ENCODE results near the gene NRP2. TPM values are rescaled to one million over a fixed set of nuclear protein-coding genes. Genes with fewer than 3 reads are reported as not detected.

Gene NRP2
- total and polyA plus RNA-seq, 5 experiments from 2014 or later = 0.82 to 1.1 TPM; not detected in 3

GRCh38 chr2:205708231-205708631 is 25.9 kb downstream of the NRP2 start:
- Mint-ChIP-seq H3K27me3 (peaks cover 0 to 5% (median 3%) of the 10 kb centered on the region in 5 donors), H3K36me3 (no peaks in the 10 kb centered on the region)

DNA sequence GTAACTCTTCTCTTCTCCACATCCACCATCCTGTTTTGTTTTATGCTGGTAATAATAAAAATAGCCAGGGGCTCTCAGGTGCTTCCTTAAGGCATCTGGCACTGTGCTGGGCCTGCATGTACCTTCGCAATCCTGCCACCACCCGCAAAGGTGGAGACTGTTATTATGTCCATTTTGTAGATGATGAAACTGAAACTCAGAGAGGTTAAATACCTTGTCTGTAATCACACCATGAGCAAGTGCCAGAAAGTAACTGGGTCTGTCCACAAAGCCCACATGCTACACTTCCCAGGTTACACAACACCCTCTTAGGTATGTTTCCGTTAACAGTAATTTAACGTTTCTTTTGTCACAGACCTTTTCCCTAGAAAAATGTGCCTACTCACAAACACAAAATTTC is 27.0 kb downstream of the NRP2 start:
- POLR2A ChIA-PET = no interaction called here
- DNase-seq (no peak), ATAC-seq (no peak)
- H3K9me3 Mint-ChIP-seq = no peaks in the 10 kb centered on the region
- H3K36me3 Mint-ChIP-seq = no peaks in the 10 kb centered on the region
- peaks cover 5 to 39% (median 11%) of the 10 kb centered on the region in 4 donors for H3K4me1 Mint-ChIP-seq
- H3K27me3 Mint-ChIP-seq = peaks cover 0 to 7% (median 2%) of the 10 kb centered on the region in 5 donors
- H3K27ac Mint-ChIP-seq = peak overlapping the region in 1 of 10 donors; percentile 12
- no peak overlapping the region for H3K4me3 Mint-ChIP-seq

More at GRCh38 chr2:205708231-205708631, 25.9 kb downstream of the NRP2 start:
- Mint-ChIP-seq H3K4me1 (peaks cover 6 to 34% (median 10%) of the 10 kb centered on the region in 4 donors), H3K9me3 (no peaks in the 10 kb centered on the region), H3K27ac (peak overlapping the region in 1 of 10 donors; percentile 49), H3K4me3 (no peak overlapping the region)
- POLR2A ChIA-PET = no interaction called here
- ATAC-seq (no peak), DNase-seq (no peak)

- Mint-ChIP-seq H3K27me3 (peaks cover 0 to 23% (median 10%) of the 10 kb centered on the region in 5 donors), H3K27ac (no peak overlapping the region), H3K4me1 (peaks cover 0 to 26% (median 3%) of the 10 kb centered on the region in 4 donors), H3K36me3 (no peaks in the 10 kb centered on the region), H3K9me3 (no peaks in the 10 kb centered on the region), H3K4me3 (no peak overlapping the region)
- ATAC-seq (no peak), DNase-seq (no peak)
- POLR2A ChIA-PET = no interaction called here
These were observed 30.2 kb downstream of the NRP2 start for GRCh38 chr2:205712508-205712907.

DNA sequence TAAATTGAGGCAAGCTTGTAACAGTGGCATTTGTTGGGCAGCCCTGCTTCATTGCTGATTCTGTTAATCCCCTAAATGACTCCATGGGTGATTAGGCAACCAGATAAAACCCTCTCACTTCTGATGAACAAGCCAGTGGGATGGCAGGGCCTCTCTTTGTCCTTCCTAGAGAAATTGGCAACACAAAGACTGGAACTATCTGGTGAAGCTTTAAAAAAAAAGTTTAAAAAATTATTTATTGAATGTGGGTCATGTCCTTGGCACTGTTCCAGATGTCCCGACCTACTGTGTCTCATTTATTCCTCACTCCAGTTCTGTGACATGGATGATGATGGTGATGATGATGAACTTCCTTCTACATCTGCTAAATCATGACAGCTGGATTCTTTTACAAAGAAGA is 30.8 kb downstream of the NRP2 start:
- DNase-seq (no peak), ATAC-seq (no peak)
- POLR2A ChIA-PET = no interaction called here
- peaks cover 0 to 21% (median 3%) of the 10 kb centered on the region in 4 donors for H3K4me1 Mint-ChIP-seq
- H3K36me3 Mint-ChIP-seq = no peaks in the 10 kb centered on the region
- H3K9me3 Mint-ChIP-seq = no peaks in the 10 kb centered on the region
- no peak overlapping the region for H3K4me3 Mint-ChIP-seq
- H3K27me3 Mint-ChIP-seq = peaks cover 3 to 29% (median 10%) of the 10 kb centered on the region in 5 donors
- H3K27ac Mint-ChIP-seq = no peak overlapping the region

DNA sequence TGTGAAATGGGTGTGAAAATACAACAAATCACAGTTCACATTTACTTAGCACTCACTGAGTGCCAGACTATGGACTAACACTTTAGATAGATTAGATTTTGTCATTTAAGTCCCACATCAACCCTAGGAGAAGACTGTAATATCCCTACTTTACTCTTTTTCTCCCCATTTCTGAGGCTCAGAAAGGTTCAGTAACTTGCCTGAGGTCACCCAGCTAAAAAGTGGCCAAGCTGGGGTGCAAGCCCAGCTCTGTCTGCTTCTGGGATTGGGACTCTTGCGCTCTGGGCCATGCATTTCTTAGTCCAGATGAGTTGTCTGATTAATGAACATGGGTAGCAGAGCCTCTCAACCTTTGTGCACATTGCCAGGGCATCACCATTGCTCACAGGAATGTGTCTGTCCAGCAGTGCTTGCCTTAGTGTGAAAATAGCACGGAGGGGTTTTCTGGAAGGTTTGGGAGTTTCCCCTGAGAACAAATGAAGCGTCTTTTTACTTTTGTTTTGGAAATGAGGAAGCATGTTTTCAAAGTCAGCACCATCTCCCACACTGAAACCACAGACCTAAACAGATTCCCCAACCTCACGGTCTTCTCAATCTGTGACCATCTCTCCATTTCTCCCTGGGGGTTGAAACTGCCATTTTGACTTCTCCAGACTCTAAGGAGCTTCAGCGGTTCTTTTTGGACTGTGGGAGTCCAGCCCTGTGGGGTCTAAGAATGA is 31.9 kb downstream of the NRP2 start:
- no peak for ATAC-seq
- Mint-ChIP-seq H3K36me3 (no peaks in the 10 kb centered on the region), H3K27ac (no peak overlapping the region), H3K4me1 (peaks cover 0 to 17% (median 3%) of the 10 kb centered on the region in 4 donors), H3K9me3 (no peaks in the 10 kb centered on the region), H3K4me3 (no peak overlapping the region), H3K27me3 (peaks cover 3 to 29% (median 10%) of the 10 kb centered on the region in 5 donors)
- POLR2A ChIA-PET = no interaction called here
- DNase-seq = no peak

DNA sequence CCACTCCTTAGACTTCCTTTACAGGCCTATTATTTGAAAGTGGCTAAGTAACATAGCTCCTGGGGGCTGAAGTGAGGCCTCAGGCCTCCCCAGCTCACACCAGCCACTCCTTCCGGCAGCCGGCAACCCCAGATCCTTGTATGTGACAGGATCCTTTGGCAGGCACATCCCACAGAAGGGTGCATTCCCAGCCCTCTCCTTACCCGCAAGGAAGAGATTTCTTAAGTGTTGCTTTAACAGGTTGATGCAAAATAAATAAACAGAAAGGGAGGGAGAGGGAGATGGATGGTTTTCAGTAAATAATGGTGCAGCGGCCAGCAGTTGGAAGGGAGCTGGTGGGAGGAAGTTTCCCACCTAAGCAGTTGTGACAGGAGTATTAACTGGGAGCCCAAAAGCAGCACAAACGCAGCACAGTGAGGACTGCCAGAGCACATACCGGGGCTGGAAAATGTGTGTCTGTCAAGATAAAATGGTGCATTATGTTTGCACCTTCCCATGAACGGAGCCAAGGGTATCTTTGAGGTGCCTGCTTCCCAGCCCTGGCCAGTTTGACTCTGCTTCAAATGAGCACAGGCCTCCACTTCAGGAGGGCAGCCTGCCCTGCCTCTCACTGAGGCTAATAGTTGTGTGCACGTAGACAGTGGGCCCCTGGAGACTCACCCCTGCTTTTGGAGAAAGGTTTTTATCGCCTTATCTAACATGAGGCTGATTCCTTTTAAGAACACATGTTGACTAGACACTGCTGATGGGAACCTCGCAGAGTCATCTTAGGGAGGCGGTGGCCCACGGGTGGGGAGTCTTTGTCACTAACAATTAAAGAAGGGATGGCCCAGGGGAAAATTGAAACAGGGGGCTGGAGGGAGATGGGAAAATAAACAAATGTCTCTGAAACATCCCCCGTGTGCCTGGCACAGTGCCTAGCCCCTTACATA is 32.8 kb downstream of the NRP2 start:
- H3K27me3 Mint-ChIP-seq = peaks cover 3 to 29% (median 10%) of the 10 kb centered on the region in 5 donors
- no peak overlapping the region for H3K27ac Mint-ChIP-seq

GRCh38 chr2:205715831-205716525 is 33.7 kb downstream of the NRP2 start:
- Mint-ChIP-seq H3K27me3 (peaks cover 3 to 29% (median 10%) of the 10 kb centered on the region in 5 donors), H3K27ac (no peak overlapping the region), H3K4me3 (no peak overlapping the region), H3K36me3 (no peaks in the 10 kb centered on the region), H3K9me3 (no peaks in the 10 kb centered on the region), H3K4me1 (peaks cover 0 to 13% (median 3%) of the 10 kb centered on the region in 4 donors)
- no peak for ATAC-seq
- DNase-seq = no peak
- POLR2A ChIA-PET = no interaction called here

More for the DNA sequence above, 32.8 kb downstream of the NRP2 start:
- no peak for DNase-seq
- H3K36me3 Mint-ChIP-seq = no peaks in the 10 kb centered on the region
- H3K4me3 Mint-ChIP-seq = no peak overlapping the region
- POLR2A ChIA-PET = no interaction called here
- ATAC-seq = no peak
- no peaks in the 10 kb centered on the region for H3K9me3 Mint-ChIP-seq
- H3K4me1 Mint-ChIP-seq = peaks cover 0 to 13% (median 3%) of the 10 kb centered on the region in 4 donors

- DNase-seq (no peak), ATAC-seq (no peak)
- POLR2A ChIA-PET = no interaction called here
- Mint-ChIP-seq H3K4me3 (no peak overlapping the region), H3K27ac (no peak overlapping the region), H3K27me3 (peaks cover 3 to 29% (median 10%) of the 10 kb centered on the region in 5 donors), H3K36me3 (no peaks in the 10 kb centered on the region), H3K9me3 (no peaks in the 10 kb centered on the region), H3K4me1 (peaks cover 0 to 11% (median 4%) of the 10 kb centered on the region in 4 donors)
These were observed 35.0 kb downstream of the NRP2 start for GRCh38 chr2:205717175-205717846.

GRCh38 chr2:205717999-205718398 is 35.7 kb downstream of the NRP2 start:
- peaks cover 0 to 13% (median 4%) of the 10 kb centered on the region in 4 donors for H3K4me1 Mint-ChIP-seq

DNA sequence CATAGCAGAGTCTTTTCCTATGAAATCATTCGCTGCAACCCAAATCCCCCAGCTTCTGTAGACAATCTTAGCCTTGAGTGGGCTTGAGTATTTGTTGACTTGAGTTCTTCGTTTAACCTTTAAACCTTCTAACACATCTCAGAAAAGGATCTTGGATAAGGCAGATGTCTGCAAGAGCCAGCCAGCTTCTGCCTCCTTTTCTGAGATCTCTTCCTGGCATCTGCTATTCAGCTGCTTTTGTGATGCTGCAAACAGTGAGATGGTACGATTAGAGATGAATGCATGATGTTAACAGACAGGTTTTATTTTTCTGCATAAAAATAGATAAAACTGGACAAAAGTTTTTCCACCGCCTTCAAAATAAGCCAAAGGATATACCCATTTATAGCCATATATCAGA is 37.5 kb downstream of the NRP2 start:
- Mint-ChIP-seq H3K27me3 (peaks cover 3 to 17% (median 8%) of the 10 kb centered on the region in 5 donors), H3K36me3 (no peaks in the 10 kb centered on the region), H3K4me1 (peaks cover 0 to 2% (median under 1%) of the 10 kb centered on the region in 4 donors), H3K9me3 (no peaks in the 10 kb centered on the region), H3K4me3 (no peak overlapping the region), H3K27ac (no peak overlapping the region)
- DNase-seq (no peak), ATAC-seq (no peak)
- POLR2A ChIA-PET = no interaction called here

More at GRCh38 chr2:205717999-205718398, 35.7 kb downstream of the NRP2 start:
- ATAC-seq (no peak), DNase-seq (no peak)
- Mint-ChIP-seq H3K27me3 (peaks cover 3 to 29% (median 10%) of the 10 kb centered on the region in 5 donors), H3K9me3 (no peaks in the 10 kb centered on the region), H3K4me3 (no peak overlapping the region), H3K36me3 (no peaks in the 10 kb centered on the region), H3K27ac (no peak overlapping the region)
- POLR2A ChIA-PET = no interaction called here

DNA sequence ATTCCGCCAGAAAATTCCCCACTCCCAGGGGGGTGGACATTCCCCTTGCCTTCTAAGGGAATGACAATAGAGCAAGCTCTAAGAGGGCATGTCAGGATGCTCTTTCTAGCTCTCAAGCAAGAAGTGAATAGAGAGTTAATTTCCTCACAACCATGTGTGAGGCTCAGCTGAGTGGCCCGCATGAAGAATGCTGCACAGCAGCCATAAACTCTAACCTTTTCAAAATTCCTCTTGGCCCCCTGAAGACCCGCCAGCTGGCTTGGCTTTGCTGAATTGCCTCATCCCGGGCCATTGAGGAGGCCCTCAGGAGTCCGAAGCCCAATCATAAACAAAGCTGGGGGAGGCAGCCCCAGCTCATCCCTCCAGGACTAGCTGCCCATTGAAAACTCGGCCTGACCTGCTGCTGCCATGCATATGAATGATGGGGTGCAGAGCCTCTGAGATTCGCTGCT is 38.2 kb downstream of the NRP2 start:
- Mint-ChIP-seq H3K4me1 (peaks cover 0 to 2% (median under 1%) of the 10 kb centered on the region in 4 donors), H3K4me3 (no peak overlapping the region), H3K36me3 (no peaks in the 10 kb centered on the region), H3K27me3 (peaks cover 3 to 14% (median 6%) of the 10 kb centered on the region in 5 donors), H3K27ac (no peak overlapping the region), H3K9me3 (no peaks in the 10 kb centered on the region)
- POLR2A ChIA-PET = no interaction called here
- DNase-seq = no peak
- ATAC-seq = no peak

DNA sequence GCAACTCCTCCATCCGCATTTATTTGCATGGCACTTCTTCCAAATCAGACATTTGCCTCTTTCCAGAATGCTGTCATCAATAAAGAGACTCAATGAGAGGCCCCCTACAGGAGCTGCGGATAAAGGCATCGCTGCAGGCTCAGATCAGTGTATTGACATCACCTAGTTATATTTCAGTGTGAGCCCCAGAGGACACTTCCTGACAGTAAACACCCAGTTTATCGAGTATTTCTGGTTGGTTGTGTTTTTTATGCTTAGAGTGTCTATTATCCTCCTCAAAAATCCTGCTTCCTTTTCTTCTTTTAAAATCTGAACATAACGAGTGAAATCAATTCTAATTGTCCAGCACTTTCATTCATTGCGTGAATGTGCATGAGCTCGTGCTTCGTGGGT is 38.8 kb downstream of the NRP2 start:
- DNase-seq = no peak
- H3K4me3 Mint-ChIP-seq = no peak overlapping the region
- H3K27me3 Mint-ChIP-seq = peaks cover 2 to 14% (median 3%) of the 10 kb centered on the region in 5 donors
- H3K4me1 Mint-ChIP-seq = peaks cover 0 to 2% (median under 1%) of the 10 kb centered on the region in 4 donors
- no peak overlapping the region for H3K27ac Mint-ChIP-seq
- no peak for ATAC-seq
- no peaks in the 10 kb centered on the region for H3K36me3 Mint-ChIP-seq
- POLR2A ChIA-PET = no interaction called here
- H3K9me3 Mint-ChIP-seq = no peaks in the 10 kb centered on the region

All from naive thymus-derived CD8-positive, alpha-beta T cell (primary cell).